Right cardiac atrium (tissue), 5 donors: ENCODE measurements around the gene TRAPPC8. TPM values are rescaled to one million over a fixed set of nuclear protein-coding genes. Genes with fewer than 3 reads are reported as not detected.

Experiments
- ATAC-seq, 2 donors: fragments of 200-7000 bp; cut with Tn5 transposase; one replicate each; pipeline versions ENCODE4 v1.8.0 to v1.9.1; 2020; ENCODE audit warnings: moderate library complexity in 2 of 2, mild to moderate bottlenecking in 1 of 2
- DNase-seq, 3 donors: peaks; one replicate each; pipeline ENCODE4 v3.0.0-alpha.2; 2020
- H3K27ac ChIP-seq: one replicate; pipeline ENCODE4 v1.5.1; 2013; ENCODE audit warnings: mild to moderate bottlenecking, low read length, control low read depth, moderate library complexity
- H3K27me3 ChIP-seq: one replicate; pipeline ENCODE4 v1.6.1; 2013; ENCODE audit not compliant: control insufficient read depth, insufficient read depth
- H3K4me1 ChIP-seq: one replicate; pipeline ENCODE4 v1.6.1; 2013; ENCODE audit warnings: low read length; ENCODE audit not compliant: control insufficient read depth, insufficient read depth
- H3K4me3 ChIP-seq: one replicate; pipeline ENCODE4 v1.5.1; 2013; ENCODE audit warnings: low read length, control low read depth
- H3K9me3 ChIP-seq: one replicate; pipeline ENCODE4 v1.6.1; 2013; ENCODE audit warnings: low read length; ENCODE audit not compliant: control insufficient read depth
- WGBS: extraction: QIAGEN DNeasy Blood & Tissue Kit; methylation state at CpG from one replicate; pipeline ENCODE4 v1.1.7; 2013; 5-methylcytosine and 5-hydroxymethylcytosine counted together
- intact Hi-C, 4 donors: fragments of 100-400 bp; cut with DNase I; formaldehyde crosslinking; loops; one replicate each; pipeline versions ENCODE4 v1.11.0 to v1.14.0; 2022 to 2023
- polyA plus RNA-seq: library from polyadenylated mRNA; stranded (reverse); fragments of 200-250 nt; gene quantifications from one replicate; pipeline ENCODE4 v1.2.3, GENCODE V29; 2013
- total RNA-seq, 4 donors: library from RNA; stranded (reverse); fragmentation: NEBNext Ultra II Directional; extraction: Animal tissue kit (Norgen Biotek cat#: 25700); gene quantifications; one replicate each; pipeline ENCODE4 v1.2.1, GENCODE V29; 2021
- donor health status: healthy with polysubstance abuse.
- donor health status: DM: no; HTN: yes; CAD: no.
- donor health status: DM: no; HTN: no; CAD: no.
- donor health status: DM: no; HTN: yes; CAD: no; lungs with severe emphysema.
- donor health status: DM: yes; HTN: yes; CAD: no.

TRAPPC8 gene
- total and polyA plus RNA-seq, 5 donors: 18.6 to 33.6 (median 31.6) TPM

DNA sequence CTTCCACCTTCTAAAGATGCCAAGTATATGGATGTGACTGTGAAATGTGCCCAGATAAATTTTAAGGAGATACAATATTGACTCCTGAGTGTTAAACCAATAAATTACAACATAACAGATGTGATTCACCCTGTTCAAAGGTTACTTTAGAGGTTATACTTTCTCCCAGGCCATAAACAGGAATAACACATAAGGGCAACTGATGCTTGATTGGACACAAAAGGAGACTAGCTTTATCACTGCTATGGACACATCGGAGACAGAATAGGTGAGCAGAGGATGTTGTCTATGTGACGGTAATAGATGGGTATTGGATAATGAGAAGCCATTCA lies 150.4 kb downstream of the TRAPPC8 start:
- 95% methylated on average over 2 of the region's 2 CpGs for WGBS
- Histone ChIP-seq H3K27me3 (no peaks in the 10 kb centered on the region), H3K9me3 (no peaks in the 10 kb centered on the region), H3K27ac (no peak overlapping the region), H3K4me1 (no peaks in the 10 kb centered on the region), H3K4me3 (no peak overlapping the region)
- intact Hi-C loops: no loop called here
- no peak for DNase-seq
- ATAC-seq: no peak

DNA sequence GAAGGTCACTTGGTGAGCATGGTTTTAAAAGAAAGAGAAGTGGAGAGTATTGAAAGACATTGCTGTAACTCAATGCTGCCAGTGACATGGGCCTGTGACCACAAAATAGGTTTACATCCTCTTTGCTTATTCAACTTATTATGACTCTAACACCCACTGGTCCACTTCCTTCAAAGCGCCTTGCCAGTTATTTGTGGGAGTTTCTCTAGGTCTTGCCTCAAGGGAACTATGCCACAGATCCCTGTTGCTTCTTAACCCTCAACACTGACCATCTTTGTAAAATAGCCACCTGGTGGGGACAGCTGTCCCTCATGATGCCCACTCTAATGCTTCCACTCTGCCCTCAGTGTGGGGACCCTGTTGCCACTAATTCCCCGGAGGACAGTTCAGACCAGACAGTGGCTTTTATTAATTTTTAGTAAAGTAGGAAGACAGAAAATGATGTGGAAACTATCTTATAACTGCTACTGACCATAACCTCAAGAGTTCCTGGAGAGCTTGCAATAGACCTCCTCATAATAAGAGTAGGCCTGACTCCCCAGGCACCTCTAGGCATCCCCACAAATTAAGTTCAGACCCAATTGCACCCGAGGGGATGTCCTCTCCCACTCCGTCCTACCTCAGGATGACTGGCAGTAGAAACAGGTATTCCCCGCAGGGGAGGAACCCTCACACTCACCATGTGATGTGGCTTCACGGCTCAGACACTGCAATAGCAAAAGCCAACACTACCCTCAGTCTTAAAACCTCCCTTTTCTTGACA lies 150.9 kb downstream of the TRAPPC8 start:
- H3K4me3 ChIP-seq: no peak overlapping the region
- intact Hi-C loops: no loop called here
- H3K27ac ChIP-seq: no peak overlapping the region
- 80% methylated on average over 6 of the region's 6 CpGs for WGBS
- DNase-seq (no peak), ATAC-seq (no peak)
- no peaks in the 10 kb centered on the region for H3K4me1 ChIP-seq
- no peaks in the 10 kb centered on the region for H3K9me3 ChIP-seq
- H3K27me3 ChIP-seq: no peaks in the 10 kb centered on the region

DNA sequence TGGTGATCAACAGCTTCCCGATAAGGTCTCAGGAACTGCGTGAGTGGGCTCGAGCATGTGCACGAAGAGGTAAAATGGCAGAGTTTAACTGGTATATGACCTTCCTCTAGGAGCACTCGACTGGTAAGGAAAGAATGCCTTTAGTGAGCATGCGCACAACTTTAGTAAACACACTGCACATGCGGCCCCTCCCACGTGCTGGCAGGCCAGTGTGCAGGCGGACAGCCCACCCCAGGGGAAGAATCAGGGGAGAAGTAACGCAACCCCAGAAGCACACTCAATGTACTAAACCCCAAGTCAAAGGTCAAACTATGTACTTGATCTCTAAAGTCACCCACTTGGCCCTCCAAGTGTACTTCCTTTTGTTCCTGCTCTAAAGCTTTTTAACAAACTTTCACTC lies 153.5 kb downstream of the TRAPPC8 start:
- H3K27me3 ChIP-seq: no peaks in the 10 kb centered on the region
- no peaks in the 10 kb centered on the region for H3K9me3 ChIP-seq
- 82% methylated on average over 10 of the region's 10 CpGs for WGBS
- H3K4me1 ChIP-seq: no peaks in the 10 kb centered on the region
- DNase-seq (no peak), ATAC-seq (no peak)
- H3K4me3 ChIP-seq: no peak overlapping the region
- intact Hi-C loops: no loop called here
- no peak overlapping the region for H3K27ac ChIP-seq

GRCh38 chr18:31783059-31783458 lies 159.9 kb downstream of the TRAPPC8 start:
- Histone ChIP-seq H3K9me3 (peaks cover 2% of the 10 kb centered on the region), H3K27me3 (no peaks in the 10 kb centered on the region), H3K4me3 (no peak overlapping the region), H3K4me1 (no peaks in the 10 kb centered on the region), H3K27ac (no peak overlapping the region)
- WGBS: 76% methylated on average over 3 of the region's 3 CpGs
- intact Hi-C loops: no loop called here
- DNase-seq: no peak
- ATAC-seq: no peak

Other genes starting within 250 kb of the TRAPPC8 start
- under 1 TPM in 1 of 4 donors, not detected in 3; 0.23 TPM for gene SLC25A52, start 182.2 kb downstream of the TRAPPC8 start, total RNA-seq
- gene SLC25A52, start 182.2 kb downstream of the TRAPPC8 start, polyA plus RNA-seq: 0.07 TPM
- 1 to 10 TPM; 1.1 to 2.4 (median 1.9) TPM for gene RNF125, start 75.7 kb upstream of the TRAPPC8 start, total RNA-seq
- 2.7 TPM for gene RNF125, start 75.7 kb upstream of the TRAPPC8 start, polyA plus RNA-seq
- gene RNF138, start 148.7 kb upstream of the TRAPPC8 start, total RNA-seq: 10 to 100 TPM; 12.7 to 15.7 (median 13.3) TPM
- gene RNF138, start 148.7 kb upstream of the TRAPPC8 start, polyA plus RNA-seq: 6.4 TPM
- gene MEP1B, start 246.9 kb upstream of the TRAPPC8 start, total RNA-seq: not detected
- gene MEP1B, start 246.9 kb upstream of the TRAPPC8 start, polyA plus RNA-seq: not detected